Lower leg skin (tissue), 4 donors: Measurements from ENCODE around the gene NUDT21. TPM values are rescaled to one million over a fixed set of nuclear protein-coding genes. Genes with fewer than 3 reads are reported as not detected.

Experiments
- DNase-seq, 2 donors: peaks; one replicate each; pipeline ENCODE4 v3.0.0-alpha.2; 2019; ENCODE audit warnings: low spot score in 2 of 2
- H3K4me3 ChIP-seq: fragments of 200-600 bp; sonication (generic); 2 replicates; pipeline ENCODE4 v1.5.1; 2017; ENCODE audit warnings: mild to moderate bottlenecking, low read depth; ENCODE audit not compliant: poor library complexity, severe bottlenecking
- CTCF ChIP-seq, 3 donors: fragments of 450-650 bp; IDR thresholded peaks; one replicate each; pipeline ENCODE4 v1.5.1; 2016; ENCODE audit warnings: antibody characterized with exemption in 3 of 3, mild to moderate bottlenecking in 3 of 3, moderate library complexity in 2 of 3
- POLR2A ChIP-seq, 2 donors: fragments of 450-650 bp; IDR thresholded peaks; one replicate each; pipeline ENCODE4 v1.6.1; 2016 to 2017; ENCODE audit warnings: antibody characterized with exemption in 2 of 2, mild to moderate bottlenecking in 1 of 2, moderate library complexity in 1 of 2
- WGBS, 2 donors: methylation state at CpG; one replicate each; pipeline ENCODE4 v1.1.5; 2018; 5-methylcytosine and 5-hydroxymethylcytosine counted together
- intact Hi-C: fragments of 100-400 bp; cut with DNase I; formaldehyde crosslinking; loops from one replicate; pipeline ENCODE4 v1.15.0; 2023; ENCODE audit warnings: low total_unique reads
- total RNA-seq, 4 donors: library from RNA; depleted of rRNA; stranded (reverse); fragments of >200 nt; gene quantifications; one replicate each; pipeline ENCODE4 v1.1.0, GENCODE V29; 2016

NUDT21 gene
- total RNA-seq, 4 donors from 2014 or later: 39.9 to 98.6 (median 46.1) TPM

- H3K4me3 ChIP-seq: no peak overlapping the region
- no peak for DNase-seq
- WGBS, 2 donors: 97 to 100% methylated on average over 1 of the region's 1 CpG
- TF ChIP-seq POLR2A (IDR thresholded peaks at IDR 0.05) (no peak), CTCF (IDR thresholded peaks at IDR 0.05) (no peak)
- intact Hi-C loops: no loop called here
Measured at GRCh38 chr16:56438038-56438437, 13.1 kb downstream of the NUDT21 start.

- DNase-seq: no peak
- TF ChIP-seq POLR2A (IDR thresholded peaks at IDR 0.05) (no peak), CTCF (IDR thresholded peaks at IDR 0.05) (no peak)
- H3K4me3 ChIP-seq: no peak overlapping the region
- intact Hi-C loops: no loop called here
Measured at GRCh38 chr16:56436258-56436657, 14.9 kb downstream of the NUDT21 start.

- no peak for TF ChIP-seq POLR2A (IDR thresholded peaks at IDR 0.05)
- TF ChIP-seq CTCF (IDR thresholded peaks at IDR 0.05): no peak
- no peak overlapping the region for H3K4me3 ChIP-seq
- intact Hi-C loops: no loop called here
- DNase-seq: no peak
- 53 to 69% methylated on average over 1 of the region's 1 CpG for WGBS, 2 donors
Measured at GRCh38 chr16:56428091-56428490, 23.0 kb downstream of the NUDT21 start.

DNA sequence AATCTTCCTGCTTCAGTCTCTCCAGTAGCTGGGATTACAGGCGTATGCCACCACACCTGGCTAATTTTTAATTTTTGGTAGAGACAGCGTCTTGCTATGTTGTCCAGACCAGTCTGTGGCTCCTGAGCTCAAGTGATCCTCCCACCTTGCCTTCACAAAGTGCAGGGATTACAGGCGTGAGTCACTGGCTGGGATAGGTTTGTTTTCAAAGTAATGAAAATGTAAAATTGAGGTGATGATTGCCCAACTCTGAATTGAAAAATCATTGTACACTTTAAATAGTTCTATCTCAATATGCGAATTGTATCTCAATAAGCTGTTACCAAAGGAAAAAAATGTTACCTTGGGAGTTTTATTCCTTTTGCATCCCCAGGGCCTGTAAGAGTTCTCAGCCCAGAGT is 24.5 kb downstream of the NUDT21 start:
- intact Hi-C loops: no loop called here
- TF ChIP-seq POLR2A (IDR thresholded peaks at IDR 0.05): no peak
- TF ChIP-seq CTCF (IDR thresholded peaks at IDR 0.05): no peak
- no peak overlapping the region for H3K4me3 ChIP-seq
- no peak for DNase-seq
- 57 to 71% methylated on average over 4 of the region's 4 CpGs for WGBS, 2 donors

- 0% methylated on average over 7 to 21 of the region's 57 CpGs for WGBS, 2 donors
- TF ChIP-seq POLR2A (IDR thresholded peaks at IDR 0.05) (no peak), CTCF (IDR thresholded peaks at IDR 0.05) (no peak)
- DNase-seq: no peak
- H3K4me3 ChIP-seq: peak within 1 kb of the TSS; percentile 97
- intact Hi-C loops: no loop called here
Measured at GRCh38 chr16:56425439-56425832, 25.7 kb downstream of the NUDT21 start, which contains the start of gene AMFR. Gene AMFR (minus strand): TSS chr16:56425545. CDS start chr16:56425327, 218 bp downstream.

DNA sequence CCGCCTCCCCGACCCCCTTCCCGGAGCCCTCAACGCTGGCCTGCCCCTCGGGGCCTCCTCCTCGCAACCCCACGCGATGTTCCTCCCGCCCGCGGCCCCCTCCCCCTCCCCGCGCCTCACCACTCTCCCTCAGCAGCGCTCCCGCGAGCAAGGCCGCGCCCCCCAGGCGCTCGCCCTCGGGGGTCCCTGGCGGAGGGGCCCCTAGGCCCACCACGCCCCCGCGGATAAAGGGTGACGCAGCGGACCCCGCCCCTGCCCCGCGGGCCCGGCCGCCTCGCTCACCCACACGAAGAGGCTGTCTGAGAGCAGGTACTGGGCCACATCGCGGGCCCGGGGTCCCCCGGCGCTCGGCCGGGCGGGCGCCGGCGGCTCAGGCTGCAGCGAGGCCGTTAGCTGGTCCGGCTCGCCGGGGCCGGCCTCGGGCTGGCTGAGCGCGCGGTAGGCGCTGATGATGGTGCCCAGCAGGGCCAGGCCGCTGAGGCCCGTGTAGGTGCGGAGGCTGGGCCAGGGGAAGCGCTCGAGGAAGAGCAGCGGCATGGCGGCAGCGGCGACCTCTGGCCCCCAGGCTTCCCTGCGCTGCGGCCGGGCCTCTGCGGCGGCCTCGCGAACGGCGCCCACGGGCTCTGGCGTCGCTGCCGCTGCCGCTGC is 26.2 kb downstream of the NUDT21 start:
- 1% methylated on average over 25 to 28 of the region's 79 CpGs for WGBS, 2 donors
- TF ChIP-seq POLR2A (IDR thresholded peaks at IDR 0.05) (no peak), CTCF (IDR thresholded peaks at IDR 0.05) (no peak)
- DNase-seq: peak in 1 of 2 donors; percentile 89
- peak overlapping the region; percentile 97 for H3K4me3 ChIP-seq
- intact Hi-C loops: no loop called here
